ENCODE data around the gene ORC3. TPM values are rescaled to one million over a fixed set of nuclear protein-coding genes. Genes with fewer than 3 reads are reported as not detected.
A peak's percentile ranks its signal among the peaks of the same experiment; 100 is the strongest.

Gene ORC3
- 27.0 TPM for polyA plus RNA-seq
- long read RNA-seq, donor 1, partial matches to known transcripts, result 0 of 7 reads
- long read RNA-seq, donor 1, other reads (novel, unspliced or antisense), result 0 of 7 reads
- long read RNA-seq, donor 2, partial matches to known transcripts, result 0 of 5 reads
- long read RNA-seq, donor 2, other reads (novel, unspliced or antisense), result 0 of 5 reads
- long read RNA-seq, donor 3, partial matches to known transcripts, result 8 of 68 reads
- long read RNA-seq, donor 3, other reads (novel, unspliced or antisense), result 55 of 68 reads
- long read RNA-seq, donor 4, result 0 reads
- long read RNA-seq, donor 5, partial matches to known transcripts, result 0 of 3 reads
- long read RNA-seq, donor 5, other reads (novel, unspliced or antisense), result 0 of 3 reads
- long read RNA-seq, donor 6, partial matches to known transcripts, result 0 of 3 reads
- long read RNA-seq, donor 6, other reads (novel, unspliced or antisense), result 0 of 3 reads
- long read RNA-seq, donor 7, partial matches to known transcripts, result 0 of 4 reads
- long read RNA-seq, donor 7, other reads (novel, unspliced or antisense), result 0 of 4 reads
- long read RNA-seq, donor 8, partial matches to known transcripts, result 0 of 4 reads
- long read RNA-seq, donor 8, other reads (novel, unspliced or antisense), result 0 of 4 reads
- long read RNA-seq, donor 9, partial matches to known transcripts, result 0 of 11 reads
- long read RNA-seq, donor 9, other reads (novel, unspliced or antisense), result 7 of 11 reads
- long read RNA-seq, donor 10, partial matches to known transcripts, result 0 of 3 reads
- long read RNA-seq, donor 10, other reads (novel, unspliced or antisense), result 0 of 3 reads
- long read RNA-seq, donor 11, partial matches to known transcripts, result 0 of 1 reads
- long read RNA-seq, donor 11, other reads (novel, unspliced or antisense), result 0 of 1 reads

- no CpG with 5 or more reads among the region's 49 CpGs for WGBS (ENCODE audit: insufficient coverage, low lambda C conversion rate)
- peak within 1 kb of the TSS; percentile 85 for H3K27ac ChIP-seq (ENCODE audit: low read length)
- H3K4me1 ChIP-seq (ENCODE audit: control insufficient read depth, insufficient read depth, low read length), result peaks cover 11% of the 10 kb centered on the region
- H3K36me3 ChIP-seq (ENCODE audit: control insufficient read depth, insufficient read depth, low read length), result peaks cover 3% of the 10 kb centered on the region
- H3K4me3 ChIP-seq (ENCODE audit: low read length), result peak within 1 kb of the TSS; percentile 78
- DNase-seq, result peak; percentile 95 to 97
- H3K9me3 ChIP-seq (ENCODE audit: control insufficient read depth, low read depth, low read length), result no peaks in the 10 kb centered on the region
- no peaks in the 10 kb centered on the region for H3K27me3 ChIP-seq (ENCODE audit: control insufficient read depth, insufficient read depth, low read length)
Measured at GRCh38 chr6:87589693-87590416, at the start of gene ORC3, which contains the start of gene RARS2. Gene ORC3 (plus strand): TSS chr6:87590135. CDS start chr6:87590169, 34 bp downstream. Gene RARS2 (minus strand): TSS chr6:87589987. CDS start chr6:87589957, 30 bp downstream.

DNA sequence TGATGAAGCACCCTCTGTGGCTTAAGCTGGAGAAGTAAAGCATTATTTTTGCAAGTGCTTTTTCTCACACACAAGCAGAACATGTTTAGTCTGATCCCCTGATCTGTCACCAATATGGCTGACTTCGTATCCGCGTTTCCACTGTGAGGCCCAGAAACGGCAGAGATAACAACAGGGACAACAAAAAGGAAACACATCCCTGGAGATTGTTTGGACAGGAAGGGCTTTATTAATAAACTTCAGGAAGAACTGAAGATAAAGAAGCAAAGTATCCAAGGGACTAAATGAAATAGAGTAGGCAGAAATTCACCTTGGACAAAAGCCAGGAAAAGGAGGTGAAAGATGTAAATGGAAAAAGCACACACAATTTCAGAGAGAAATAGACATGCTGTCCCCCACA is 49.4 kb upstream of the ORC3 start:
- Histone ChIP-seq H3K27me3 (ENCODE audit: control insufficient read depth, insufficient read depth, low read length) (no peaks in the 10 kb centered on the region), H3K36me3 (ENCODE audit: control insufficient read depth, insufficient read depth, low read length) (peaks cover 41% of the 10 kb centered on the region), H3K9me3 (ENCODE audit: control insufficient read depth, low read depth, low read length) (peaks cover 5% of the 10 kb centered on the region), H3K4me3 (ENCODE audit: low read length) (no peak overlapping the region), H3K4me1 (ENCODE audit: control insufficient read depth, insufficient read depth, low read length) (no peaks in the 10 kb centered on the region), H3K27ac (ENCODE audit: low read length) (no peak overlapping the region)
- DNase-seq, result peak in 1 of 2 donors; percentile 9
- 80% methylated on average over 1 of the region's 4 CpGs for WGBS (ENCODE audit: insufficient coverage, low lambda C conversion rate)

GRCh38 chr6:87541041-87541440 is 48.9 kb upstream of the ORC3 start:
- Histone ChIP-seq H3K27ac (ENCODE audit: low read length) (no peak overlapping the region), H3K4me1 (ENCODE audit: control insufficient read depth, insufficient read depth, low read length) (no peaks in the 10 kb centered on the region), H3K27me3 (ENCODE audit: control insufficient read depth, insufficient read depth, low read length) (no peaks in the 10 kb centered on the region), H3K36me3 (ENCODE audit: control insufficient read depth, insufficient read depth, low read length) (peaks cover 42% of the 10 kb centered on the region), H3K9me3 (ENCODE audit: control insufficient read depth, low read depth, low read length) (peaks cover 5% of the 10 kb centered on the region), H3K4me3 (ENCODE audit: low read length) (no peak overlapping the region)
- no peak for DNase-seq
- WGBS (ENCODE audit: insufficient coverage, low lambda C conversion rate), result 100% methylated on average over 1 of the region's 1 CpG

- Histone ChIP-seq H3K27ac (ENCODE audit: low read length) (no peak overlapping the region), H3K36me3 (ENCODE audit: control insufficient read depth, insufficient read depth, low read length) (peaks cover 46% of the 10 kb centered on the region), H3K4me3 (ENCODE audit: low read length) (no peak overlapping the region), H3K27me3 (ENCODE audit: control insufficient read depth, insufficient read depth, low read length) (no peaks in the 10 kb centered on the region), H3K4me1 (ENCODE audit: control insufficient read depth, insufficient read depth, low read length) (no peaks in the 10 kb centered on the region), H3K9me3 (ENCODE audit: control insufficient read depth, low read depth, low read length) (peaks cover 5% of the 10 kb centered on the region)
- WGBS (ENCODE audit: insufficient coverage, low lambda C conversion rate), result 80% methylated on average over 1 of the region's 2 CpGs
- DNase-seq, result no peak
Measured at GRCh38 chr6:87541744-87542143, 48.2 kb upstream of the ORC3 start.

DNA sequence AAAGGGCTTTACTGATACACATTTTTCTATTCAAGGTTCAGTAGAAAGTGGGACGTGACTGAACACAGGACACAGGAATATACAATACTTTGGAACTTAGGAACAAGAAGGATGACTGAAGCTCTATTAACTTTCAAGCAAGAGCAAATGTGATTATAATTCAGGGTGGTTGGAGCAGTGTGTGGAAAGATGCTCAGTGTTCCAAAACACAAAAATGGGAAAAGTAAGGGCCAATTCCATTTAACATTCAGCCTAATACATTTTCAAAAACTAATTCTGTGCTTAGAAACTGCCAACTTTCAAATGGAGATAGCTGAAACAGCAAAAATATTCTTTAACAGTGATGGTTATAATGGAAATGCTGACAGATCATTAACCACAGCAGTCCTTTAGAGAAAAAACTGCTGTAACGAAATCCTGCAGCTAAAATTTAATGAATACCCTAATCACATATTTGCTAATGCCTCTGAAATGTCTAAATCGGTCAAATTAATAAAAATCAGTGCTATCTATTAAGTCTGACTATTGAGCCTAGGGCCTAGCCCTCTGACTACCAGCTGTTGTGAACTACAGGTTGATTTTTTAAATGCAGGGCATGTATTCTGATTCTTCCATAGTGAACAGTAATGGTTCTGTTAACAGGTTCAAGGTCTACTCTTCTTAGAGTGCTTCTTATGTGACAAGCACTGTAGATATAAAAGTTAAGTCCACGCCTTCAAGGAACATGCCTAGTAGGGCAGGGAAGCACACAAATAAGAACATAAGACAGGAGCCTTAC is 46.0 kb upstream of the ORC3 start:
- WGBS (ENCODE audit: insufficient coverage, low lambda C conversion rate), result no CpG with 5 or more reads among the region's 4 CpGs
- no peak overlapping the region for H3K4me3 ChIP-seq (ENCODE audit: low read length)
- DNase-seq, result no peak
- H3K4me1 ChIP-seq (ENCODE audit: control insufficient read depth, insufficient read depth, low read length), result no peaks in the 10 kb centered on the region
- H3K27ac ChIP-seq (ENCODE audit: low read length), result no peak overlapping the region
- H3K9me3 ChIP-seq (ENCODE audit: control insufficient read depth, low read depth, low read length), result peaks cover 5% of the 10 kb centered on the region
- no peaks in the 10 kb centered on the region for H3K27me3 ChIP-seq (ENCODE audit: control insufficient read depth, insufficient read depth, low read length)
- peaks cover 49% of the 10 kb centered on the region for H3K36me3 ChIP-seq (ENCODE audit: control insufficient read depth, insufficient read depth, low read length)

DNA sequence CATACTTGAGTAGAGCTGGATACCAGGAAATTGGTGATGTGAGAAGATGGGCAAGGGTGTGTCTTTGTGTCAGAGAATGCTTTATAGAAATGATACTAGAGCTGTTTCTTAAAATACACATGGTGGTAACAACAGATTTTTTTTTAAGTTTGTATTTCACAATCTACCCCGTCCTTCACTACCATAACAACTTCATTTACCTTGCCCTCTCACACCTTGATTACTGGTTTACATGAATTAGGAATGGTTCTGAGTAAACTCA is 45.5 kb upstream of the ORC3 start:
- H3K36me3 ChIP-seq (ENCODE audit: control insufficient read depth, insufficient read depth, low read length), result peaks cover 45% of the 10 kb centered on the region
- H3K4me3 ChIP-seq (ENCODE audit: low read length), result no peak overlapping the region
- DNase-seq, result peak in 1 of 2 donors; percentile 29
- H3K4me1 ChIP-seq (ENCODE audit: control insufficient read depth, insufficient read depth, low read length), result no peaks in the 10 kb centered on the region
- peaks cover 4% of the 10 kb centered on the region for H3K9me3 ChIP-seq (ENCODE audit: control insufficient read depth, low read depth, low read length)
- WGBS (ENCODE audit: insufficient coverage, low lambda C conversion rate), result 60% methylated on average over 1 of the region's 1 CpG
- no peaks in the 10 kb centered on the region for H3K27me3 ChIP-seq (ENCODE audit: control insufficient read depth, insufficient read depth, low read length)
- H3K27ac ChIP-seq (ENCODE audit: low read length), result no peak overlapping the region

DNA sequence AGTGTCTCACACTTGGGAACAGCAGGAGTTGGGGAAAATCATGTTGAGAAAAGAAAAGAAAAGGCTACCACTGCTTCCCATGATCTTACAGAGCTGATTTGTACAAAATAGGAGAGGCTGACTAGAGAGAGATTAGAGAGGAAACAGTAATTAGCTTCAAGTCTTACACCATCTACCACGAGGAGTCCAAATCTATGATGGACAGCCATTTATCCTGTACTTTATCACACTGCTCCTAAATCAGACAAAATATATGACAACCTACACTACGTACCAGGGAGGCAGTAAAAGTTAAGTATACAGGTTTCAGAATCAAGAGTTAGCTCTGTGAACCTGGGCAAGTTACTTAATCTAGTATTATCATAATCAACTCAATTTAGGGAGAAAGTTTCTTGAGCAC is 38.1 kb upstream of the ORC3 start:
- no peak overlapping the region for H3K27ac ChIP-seq (ENCODE audit: low read length)
- H3K4me3 ChIP-seq (ENCODE audit: low read length), result no peak overlapping the region
- DNase-seq, result no peak
- 100% methylated on average over 1 of the region's 2 CpGs for WGBS (ENCODE audit: insufficient coverage, low lambda C conversion rate)
- H3K36me3 ChIP-seq (ENCODE audit: control insufficient read depth, insufficient read depth, low read length), result peaks cover 39% of the 10 kb centered on the region
- H3K4me1 ChIP-seq (ENCODE audit: control insufficient read depth, insufficient read depth, low read length), result no peaks in the 10 kb centered on the region
- no peaks in the 10 kb centered on the region for H3K9me3 ChIP-seq (ENCODE audit: control insufficient read depth, low read depth, low read length)
- no peaks in the 10 kb centered on the region for H3K27me3 ChIP-seq (ENCODE audit: control insufficient read depth, insufficient read depth, low read length)

- no peaks in the 10 kb centered on the region for H3K9me3 ChIP-seq (ENCODE audit: control insufficient read depth, low read depth, low read length)
- no peaks in the 10 kb centered on the region for H3K4me1 ChIP-seq (ENCODE audit: control insufficient read depth, insufficient read depth, low read length)
- H3K27me3 ChIP-seq (ENCODE audit: control insufficient read depth, insufficient read depth, low read length), result no peaks in the 10 kb centered on the region
- no CpG with 5 or more reads among the region's 4 CpGs for WGBS (ENCODE audit: insufficient coverage, low lambda C conversion rate)
- H3K36me3 ChIP-seq (ENCODE audit: control insufficient read depth, insufficient read depth, low read length), result peaks cover 42% of the 10 kb centered on the region
- H3K27ac ChIP-seq (ENCODE audit: low read length), result no peak overlapping the region
- H3K4me3 ChIP-seq (ENCODE audit: low read length), result no peak overlapping the region
- DNase-seq, result no peak
Measured at GRCh38 chr6:87553159-87553765, 36.7 kb upstream of the ORC3 start.

- H3K36me3 ChIP-seq (ENCODE audit: control insufficient read depth, insufficient read depth, low read length), result peaks cover 45% of the 10 kb centered on the region
- DNase-seq, result no peak
- no peaks in the 10 kb centered on the region for H3K4me1 ChIP-seq (ENCODE audit: control insufficient read depth, insufficient read depth, low read length)
Measured at GRCh38 chr6:87555506-87555905, 34.4 kb upstream of the ORC3 start.

More at GRCh38 chr6:87555506-87555905, 34.4 kb upstream of the ORC3 start:
- Histone ChIP-seq H3K27ac (ENCODE audit: low read length) (no peak overlapping the region), H3K9me3 (ENCODE audit: control insufficient read depth, low read depth, low read length) (no peaks in the 10 kb centered on the region), H3K27me3 (ENCODE audit: control insufficient read depth, insufficient read depth, low read length) (no peaks in the 10 kb centered on the region), H3K4me3 (ENCODE audit: low read length) (no peak overlapping the region)

All from large intestine (tissue), 12 donors.